NCI-H1436 (cell line): Measurements from ENCODE around the gene PEX14.

Source experiments
- DNase-seq: peaks from one replicate; lab custom pipeline; 2025; lab: John Stamatoyannopoulos, UW

Gene PEX14

GRCh38 chr1:10617931-10618885, 143.5 kb downstream of the PEX14 start:
- no peak for DNase-seq

- DNase-seq, result no peak
Measured at GRCh38 chr1:10620776-10621175, 146.0 kb downstream of the PEX14 start.

GRCh38 chr1:10621906-10622305, 147.2 kb downstream of the PEX14 start:
- no peak for DNase-seq

DNA sequence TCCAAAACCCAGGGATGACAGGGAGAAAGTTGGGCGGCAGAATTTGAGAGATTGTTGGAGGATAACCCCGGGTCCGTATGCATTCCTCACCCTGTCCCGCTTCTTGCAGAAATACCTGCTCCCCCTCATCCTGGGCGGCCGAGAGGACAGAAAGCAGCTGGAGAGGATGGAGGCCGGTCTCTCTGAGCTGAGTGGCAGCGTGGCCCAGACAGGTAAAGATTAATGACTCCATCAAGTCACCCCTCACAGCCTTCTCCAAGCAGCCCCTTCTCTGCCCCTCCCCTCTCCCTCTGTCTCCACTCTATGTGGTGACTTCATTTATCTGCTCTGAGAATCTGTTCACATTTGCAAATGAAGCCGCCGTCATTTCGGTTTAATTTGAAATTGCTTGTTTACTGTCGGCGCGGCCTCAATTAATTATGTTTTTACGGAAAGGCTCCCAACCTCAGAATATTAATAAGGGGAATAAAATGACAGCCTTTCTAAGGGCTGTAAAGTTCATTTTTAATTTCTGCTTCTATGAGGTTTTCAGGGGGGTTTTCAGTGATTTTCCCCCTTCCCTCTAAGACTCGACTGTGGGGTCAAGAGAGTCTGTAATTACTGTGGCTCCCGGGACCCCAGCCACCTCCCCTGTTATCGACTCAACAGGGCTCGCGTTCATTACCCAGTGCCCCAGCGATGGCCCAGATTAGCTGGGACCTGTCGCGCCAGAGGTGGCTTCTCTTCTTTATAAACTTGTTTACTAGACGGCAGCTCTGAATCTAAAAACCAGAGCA, 148.3 kb downstream of the PEX14 start:
- DNase-seq, result no peak

DNA sequence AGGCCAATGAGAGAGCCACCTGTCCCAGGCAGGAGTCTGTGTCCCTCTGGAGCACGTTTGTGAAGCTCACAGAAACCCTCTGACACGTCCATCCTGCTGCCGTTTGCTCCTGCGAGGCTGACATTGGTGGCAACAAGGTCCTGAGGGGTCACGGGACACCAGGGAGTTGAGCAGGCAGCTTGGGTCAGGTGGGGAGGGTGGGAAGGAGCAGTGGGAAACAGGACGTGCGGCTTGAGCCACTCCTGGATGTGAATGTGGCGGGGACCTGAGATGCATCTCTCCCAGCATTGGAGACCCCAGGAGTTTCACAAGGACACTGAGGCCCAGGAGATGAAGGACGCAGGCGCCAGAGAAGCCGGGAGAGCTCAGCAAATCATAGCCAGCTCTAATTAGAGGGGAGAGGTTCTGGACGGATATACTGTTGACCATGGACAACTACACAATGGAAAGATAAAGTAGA, 149.0 kb downstream of the PEX14 start:
- no peak for DNase-seq

GRCh38 chr1:10624256-10625050, 149.7 kb downstream of the PEX14 start:
- no peak for DNase-seq

DNA sequence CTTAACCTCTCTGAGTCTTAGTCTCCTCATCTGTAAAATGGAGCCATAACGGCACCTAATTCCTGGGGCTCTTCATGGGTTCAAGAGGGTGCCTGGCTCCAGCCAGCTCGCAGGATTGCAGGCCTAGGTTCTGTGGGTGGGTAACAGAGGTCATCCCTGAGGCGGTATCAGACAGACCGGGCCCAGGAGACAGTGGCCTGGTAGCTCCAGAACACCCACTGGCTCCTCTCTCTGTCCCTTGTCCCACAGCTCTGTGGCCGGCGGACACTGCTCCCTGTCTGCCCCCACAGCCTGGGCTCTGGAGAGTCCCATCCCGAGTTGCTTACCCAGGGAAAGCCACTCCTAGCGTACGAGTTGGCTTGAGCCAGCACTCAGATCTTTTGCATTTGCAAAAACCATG, 150.3 kb downstream of the PEX14 start:
- DNase-seq, result no peak

DNA sequence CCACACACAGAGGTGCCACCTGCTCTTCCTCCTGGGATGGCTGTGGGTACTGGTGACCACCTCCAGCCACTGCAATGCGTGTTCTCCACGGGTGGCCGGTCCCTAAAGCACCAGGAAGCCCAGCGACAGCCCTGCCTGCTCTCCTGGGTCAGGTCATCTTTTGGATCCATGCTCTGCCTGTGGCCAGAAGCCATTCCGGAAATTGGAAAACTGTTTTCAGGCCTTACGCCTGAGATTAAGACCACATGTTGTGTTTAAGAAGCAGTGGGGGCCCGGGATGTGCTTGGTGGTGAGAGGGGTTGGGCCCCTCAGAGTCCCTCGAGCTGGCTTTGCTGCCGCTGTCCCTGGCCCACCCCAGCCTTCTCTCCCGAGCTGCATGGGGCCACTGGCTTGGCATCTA, 150.8 kb downstream of the PEX14 start:
- DNase-seq, result no peak

DNA sequence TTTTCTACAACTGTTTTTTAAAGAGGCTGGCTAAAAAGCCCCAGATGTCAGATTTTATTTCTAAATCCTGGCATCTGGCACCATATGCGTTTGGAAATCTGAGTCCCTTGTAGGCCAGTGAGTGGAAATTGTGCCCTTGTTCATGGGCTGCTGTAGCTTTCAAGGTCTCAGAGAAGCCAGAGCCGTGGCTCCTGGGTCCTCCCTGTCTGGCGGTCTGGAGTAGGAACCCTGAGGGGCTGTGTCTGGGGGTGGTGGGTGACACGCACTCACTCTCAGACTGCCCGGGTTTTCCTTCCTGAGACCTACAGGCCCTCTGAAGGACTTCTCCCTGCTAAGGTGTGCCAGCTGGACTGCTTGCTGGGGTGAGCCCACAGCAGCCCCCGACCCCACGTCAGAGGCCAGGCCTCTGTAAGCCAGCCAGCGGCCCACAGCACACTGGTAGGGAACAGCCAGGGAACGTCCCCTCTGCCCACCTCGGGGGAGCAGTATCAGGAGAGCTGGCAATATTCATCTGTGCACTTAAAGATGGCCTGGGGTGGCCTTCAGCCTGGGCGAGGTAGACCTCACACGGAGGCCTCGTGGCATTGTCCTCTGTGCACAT, 151.5 kb downstream of the PEX14 start:
- DNase-seq, result no peak

- DNase-seq, result no peak
Measured at GRCh38 chr1:10626791-10627410, 152.2 kb downstream of the PEX14 start.

DNA sequence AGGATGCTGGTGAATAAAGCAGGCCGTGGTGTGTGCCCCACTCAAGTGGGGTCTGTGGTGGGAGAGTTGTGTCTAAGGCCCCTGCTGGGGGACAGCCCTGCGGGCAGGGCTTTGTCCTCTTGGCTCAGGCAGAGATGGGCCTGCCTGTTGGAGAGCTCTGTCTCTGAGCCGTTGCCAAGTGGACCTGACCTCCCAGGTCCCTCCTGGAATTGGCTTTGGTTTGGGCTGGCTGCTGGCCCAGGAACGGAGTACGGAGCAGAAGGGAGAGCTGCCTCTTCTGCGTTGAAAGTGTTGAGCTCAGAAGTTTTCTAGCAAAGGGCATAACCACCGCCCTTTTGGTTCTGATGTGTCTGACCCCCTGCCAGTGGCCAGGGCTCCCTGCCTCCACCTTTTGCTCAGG, 153.9 kb downstream of the PEX14 start:
- no peak for DNase-seq

DNA sequence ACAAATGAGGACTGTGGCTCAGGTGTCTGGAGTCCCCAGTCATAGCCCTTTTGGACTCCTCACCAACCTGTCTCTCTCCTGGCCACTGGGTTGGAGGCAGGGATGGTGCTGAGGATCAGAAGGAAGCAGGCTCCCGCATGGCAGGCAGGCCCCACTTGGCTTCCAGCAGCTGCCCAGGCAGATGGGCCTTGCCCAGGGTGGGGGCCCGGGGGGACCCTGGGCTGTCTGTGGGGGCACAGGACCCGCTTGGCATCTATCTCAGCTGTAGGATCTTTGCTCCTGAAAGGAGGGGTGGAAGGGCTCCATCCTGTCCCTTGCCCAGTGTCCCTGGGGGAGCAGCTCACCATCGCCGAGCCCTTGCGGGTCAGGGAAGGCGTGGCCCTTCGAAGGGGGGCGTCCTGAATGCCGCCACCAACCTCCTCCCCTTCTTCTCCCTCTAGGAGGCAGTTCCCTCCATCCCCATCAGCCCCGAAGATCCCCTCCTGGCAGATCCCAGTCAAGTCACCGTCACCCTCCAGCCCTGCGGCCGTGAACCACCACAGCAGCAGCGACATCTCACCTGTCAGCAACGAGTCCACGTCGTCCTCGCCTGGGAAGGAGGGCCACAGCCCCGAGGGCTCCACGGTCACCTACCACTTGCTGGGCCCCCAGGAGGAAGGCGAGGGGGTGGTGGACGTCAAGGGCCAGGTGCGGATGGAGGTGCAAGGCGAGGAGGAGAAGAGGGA, 154.5 kb downstream of the PEX14 start:
- no peak for DNase-seq

DNA sequence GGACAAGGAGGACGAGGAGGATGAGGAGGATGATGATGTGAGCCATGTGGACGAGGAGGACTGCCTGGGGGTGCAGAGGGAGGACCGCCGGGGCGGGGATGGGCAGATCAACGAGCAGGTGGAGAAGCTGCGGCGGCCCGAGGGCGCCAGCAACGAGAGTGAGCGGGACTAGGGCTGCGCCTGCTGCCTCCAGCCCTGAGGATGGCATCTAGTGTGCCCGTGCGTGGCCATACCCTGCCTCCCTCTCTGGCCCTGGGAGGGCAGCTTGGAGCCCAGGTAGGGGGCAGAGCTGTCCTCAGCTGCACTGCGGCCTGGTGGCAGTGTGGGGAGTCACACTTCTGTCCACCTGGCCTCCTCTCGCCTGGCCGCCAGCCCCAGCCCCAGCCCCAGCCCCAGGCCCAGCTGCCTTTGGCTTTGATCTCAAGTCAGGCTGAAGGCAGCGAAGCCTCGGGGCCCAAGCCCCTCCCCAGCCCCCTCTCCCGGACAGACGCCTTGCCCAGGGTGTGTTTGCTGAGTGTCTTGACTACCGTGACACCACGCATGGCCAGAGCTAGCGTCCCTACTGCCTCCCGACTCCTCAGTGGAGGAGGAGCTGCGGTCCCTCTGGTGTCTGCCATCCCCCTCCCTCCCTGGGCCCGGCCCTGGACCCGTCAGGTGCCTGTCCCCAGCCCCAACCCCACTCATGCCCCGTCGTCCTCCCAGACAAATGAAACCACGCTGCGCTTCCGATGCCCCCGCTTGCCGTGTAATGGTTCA, 155.2 kb downstream of the PEX14 start:
- no peak for DNase-seq

GRCh38 chr1:10630661-10631120, 155.9 kb downstream of the PEX14 start:
- DNase-seq, result no peak

- DNase-seq, result no peak
Measured at GRCh38 chr1:10631121-10631810, 156.5 kb downstream of the PEX14 start.

- DNase-seq, result no peak
Measured at GRCh38 chr1:10631811-10632593, 157.3 kb downstream of the PEX14 start.

DNA sequence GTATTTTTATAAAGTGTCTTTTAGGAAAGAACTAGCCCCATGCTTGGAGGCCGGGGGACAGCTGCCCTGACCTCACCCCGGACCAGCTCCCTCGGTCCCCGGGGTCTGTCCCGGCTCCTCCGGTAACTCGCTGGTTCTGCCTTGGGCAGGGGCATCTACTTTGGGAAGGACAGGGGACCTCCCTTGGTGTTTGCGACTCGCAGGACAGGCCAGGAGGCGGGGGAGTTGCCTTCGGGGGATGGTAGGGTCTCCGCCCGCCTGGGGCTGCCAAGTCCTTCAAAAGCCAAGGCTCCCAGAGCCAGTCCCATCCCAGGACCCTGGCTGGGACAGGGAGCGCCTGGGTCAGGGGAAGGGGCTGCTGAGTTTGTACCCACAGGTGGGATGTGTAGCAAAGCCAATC, 157.9 kb downstream of the PEX14 start:
- no peak for DNase-seq

- no peak for DNase-seq
Measured at GRCh38 chr1:10633416-10633815, 158.7 kb downstream of the PEX14 start.
